ENCODE results near the gene CEP78. TPM values are rescaled to one million over a fixed set of nuclear protein-coding genes. Genes with fewer than 3 reads are reported as not detected.

The CEP78 gene
- total RNA-seq, 1 experiment from 2014 or later = 57.8 TPM

GRCh38 chr9:78218890-78219289 lies 17.0 kb upstream of the CEP78 start:
- Histone ChIP-seq H4K8ac (replicated peaks; ENCODE audit: insufficient read length, low read depth, low read length) (no peak overlapping the region), H4K20me1 (ENCODE audit: control insufficient read depth, insufficient read depth, insufficient read length) (no peaks in the 10 kb centered on the region), H2BK12ac (ENCODE audit: insufficient read length, low read depth, low read length) (no peak overlapping the region), H2BK120ac (ENCODE audit: low read depth, low read length, poor library complexity, severe bottlenecking) (no peak overlapping the region), H2BK15ac (ENCODE audit: low read depth, low read length) (no peak overlapping the region), H3K79me2 (ENCODE audit: insufficient read depth, low read length) (no peaks in the 10 kb centered on the region), H3K4ac (ENCODE audit: low read depth, low read length) (no peak overlapping the region), H4K91ac (ENCODE audit: insufficient read length, low read depth, low read length) (no peak overlapping the region), H3K27ac (ENCODE audit: insufficient read length, low read depth, low read length) (no peak overlapping the region), H3K56ac (ENCODE audit: insufficient read length, low read depth, low read length) (no peak overlapping the region), H4K5ac (ENCODE audit: insufficient read length, low read depth, low read length) (no peak overlapping the region), H3T11ph (ENCODE audit: low read length) (no peak overlapping the region), H2AK5ac (ENCODE audit: insufficient read length, low read length) (no peak overlapping the region), H3K18ac (ENCODE audit: insufficient read length, low read depth, low read length) (no peak overlapping the region), H3K14ac (ENCODE audit: insufficient read depth, low read length) (no peak overlapping the region), H3K27me3 (ENCODE audit: insufficient read depth, low read length) (no peaks in the 10 kb centered on the region), H3K23me2 (ENCODE audit: insufficient read length, low read depth, low read length, poor library complexity, severe bottlenecking) (no peaks in the 10 kb centered on the region), H2AFZ (ENCODE audit: low read length) (no peak overlapping the region), H3K9me3 (ENCODE audit: control insufficient read depth, low read depth, low read length) (no peaks in the 10 kb centered on the region), H2BK5ac (ENCODE audit: insufficient read length, low read length) (no peak overlapping the region), H3K4me1 (ENCODE audit: insufficient read depth, low read length) (no peaks in the 10 kb centered on the region), H2BK20ac (ENCODE audit: low read depth, low read length, poor library complexity, severe bottlenecking) (no peak overlapping the region), H3K23ac (ENCODE audit: insufficient read length, low read depth, low read length) (no peak overlapping the region), H3K79me1 (ENCODE audit: insufficient read depth, low read depth, low read length, poor library complexity, severe bottlenecking) (no peaks in the 10 kb centered on the region), H3K9ac (ENCODE audit: extremely low read depth, insufficient read length, low read length) (no peak overlapping the region), H3K4me2 (ENCODE audit: insufficient read depth, insufficient read length, low read length) (no peak overlapping the region)
- Mint-ChIP-seq H3K9me3 (peaks cover 8 to 15% of the 10 kb centered on the region in 2 experiments), H3K27me3 (ENCODE audit: low read depth) (peaks cover 1% of the 10 kb centered on the region), H3K36me3 (ENCODE audit: insufficient read depth in 1 of 3, low read depth in 3 of 3) (peaks cover 3 to 11% (median 8%) of the 10 kb centered on the region in 3 experiments; a peak in 5 of 7 replicates), H3K4me1 (peaks cover 3 to 4% of the 10 kb centered on the region in 2 experiments; a peak in 2 of 4 replicates), H3K27ac (no peak overlapping the region), H3K4me3 (no peak overlapping the region)
- DNase-seq = no peak
- no CpG with 5 or more reads among the region's 13 CpGs for WGBS (ENCODE audit: extremely low coverage, insufficient read length, low lambda C conversion rate)
- TF ChIP-seq CTCF (conservative IDR thresholded peaks at IDR 0.05) = no peak
